Esophagus (tissue), 2 donors: ENCODE results near the gene MRPL53. TPM values are rescaled to one million over a fixed set of nuclear protein-coding genes. Genes with fewer than 3 reads are reported as not detected.
A peak's percentile ranks its signal among the peaks of the same experiment; 100 is the strongest.

Experiments used
- H3K27ac ChIP-seq, 2 donors: one replicate each; pipeline ENCODE4 v1.5.1; 2013; ENCODE audit warnings: low read depth in 2 of 2, mild to moderate bottlenecking in 2 of 2, inconsistent platforms in 1 of 2, low read length in 1 of 2, moderate library complexity in 1 of 2
- H3K27me3 ChIP-seq, 2 donors: one replicate each; pipeline ENCODE4 v1.6.1; 2013; ENCODE audit warnings: low read length in 2 of 2, control low read depth in 1 of 2, mild to moderate bottlenecking in 1 of 2; ENCODE audit not compliant: insufficient read depth in 2 of 2, control insufficient read depth in 1 of 2
- H3K36me3 ChIP-seq, 2 donors: one replicate each; pipeline ENCODE4 v1.6.1; 2013; ENCODE audit warnings: low read length in 1 of 2; ENCODE audit not compliant: control insufficient read depth in 2 of 2, insufficient read depth in 2 of 2
- H3K4me1 ChIP-seq, 2 donors: one replicate each; pipeline ENCODE4 v1.6.1; 2013; ENCODE audit warnings: low read length in 1 of 2; ENCODE audit not compliant: control insufficient read depth in 2 of 2, insufficient read depth in 2 of 2
- H3K4me3 ChIP-seq, 2 donors: one replicate each; pipeline ENCODE4 v1.5.1; 2013; ENCODE audit warnings: low read length in 2 of 2, mild to moderate bottlenecking in 2 of 2, low read depth in 1 of 2, moderate library complexity in 1 of 2
- H3K9me3 ChIP-seq, 2 donors: one replicate each; pipeline ENCODE4 v1.6.1; 2013; ENCODE audit warnings: mild to moderate bottlenecking in 2 of 2, low read depth in 1 of 2, low read length in 1 of 2, moderate library complexity in 1 of 2; ENCODE audit not compliant: control insufficient read depth in 2 of 2, insufficient read depth in 1 of 2
- WGBS, 2 donors: extraction: QIAGEN DNeasy Blood & Tissue Kit; methylation state at CpG; one replicate each; pipeline ENCODE4 v1.1.7; 2013; 5-methylcytosine and 5-hydroxymethylcytosine counted together
- polyA plus RNA-seq, 2 donors: library from polyadenylated mRNA; stranded (reverse); fragments of 200-250 nt; gene quantifications; one replicate each; pipeline ENCODE4 v1.2.3, GENCODE V29; 2013
- donor health status: healthy with polysubstance abuse.
- donor health status: Bipolar disorder and iron deficiency.

The MRPL53 gene
- polyA plus RNA-seq, 2 donors: 60.6 to 72.3 TPM

GRCh38 chr2:74502720-74503505 is 30.4 kb upstream of the MRPL53 start:
- Histone ChIP-seq H3K4me1 (peaks cover 17 to 24% of the 10 kb centered on the region in 2 donors), H3K9me3 (no peaks in the 10 kb centered on the region), H3K27ac (peak overlapping the region; percentile 16 to 49), H3K27me3 (peaks cover 0 to 14% of the 10 kb centered on the region in 2 donors), H3K36me3 (peaks cover 0 to 8% of the 10 kb centered on the region in 2 donors), H3K4me3 (peak overlapping the region; percentile 46 to 56)
- WGBS, 2 donors: 2 to 3% methylated on average over 59 to 67 of the region's 67 CpGs

GRCh38 chr2:74502147-74502719 is 29.8 kb upstream of the MRPL53 start:
- Histone ChIP-seq H3K9me3 (no peaks in the 10 kb centered on the region), H3K27ac (peak overlapping the region in 1 of 2 donors; percentile 49), H3K27me3 (peaks cover 0 to 14% of the 10 kb centered on the region in 2 donors), H3K36me3 (peaks cover 0 to 8% of the 10 kb centered on the region in 2 donors), H3K4me3 (peak overlapping the region; percentile 46 to 56), H3K4me1 (peaks cover 17 to 28% of the 10 kb centered on the region in 2 donors)
- WGBS, 2 donors: 21% methylated on average over 32 of the region's 32 CpGs

DNA sequence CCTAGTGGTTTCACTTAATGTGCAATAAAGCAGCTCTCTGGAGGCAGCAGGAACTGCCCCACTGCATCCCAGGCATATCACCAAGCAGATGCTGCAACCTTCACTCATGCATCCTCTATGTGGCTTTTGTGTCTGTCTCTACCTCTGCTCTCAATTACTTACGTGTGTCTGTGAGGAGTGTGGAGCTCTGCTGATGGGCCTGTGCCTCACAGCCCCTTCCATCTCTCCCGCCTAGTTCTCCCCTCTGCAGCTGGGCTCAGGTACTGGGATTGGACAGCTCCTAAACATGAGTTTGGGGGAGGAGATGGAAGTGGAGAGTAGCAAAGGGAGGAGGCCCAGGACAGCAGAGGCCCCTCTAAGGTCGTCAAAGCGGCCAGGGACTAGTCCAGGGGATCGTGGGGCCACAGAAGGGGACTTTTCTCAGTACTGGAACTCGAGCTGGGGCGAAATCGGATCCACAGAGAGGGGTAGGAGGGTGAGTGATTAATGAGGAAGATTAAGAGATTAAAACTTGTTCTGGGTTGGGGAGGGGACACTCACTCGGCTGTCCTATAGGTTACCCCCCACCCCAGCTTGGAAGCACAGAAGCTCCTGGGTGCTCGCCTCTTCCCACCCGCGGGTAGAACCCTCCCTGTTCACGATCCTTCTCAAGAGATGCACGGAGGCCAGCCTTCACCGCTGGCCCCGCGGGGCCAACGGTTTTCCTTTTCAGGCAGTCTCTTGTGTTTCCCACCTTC is 29.0 kb upstream of the MRPL53 start:
- H3K9me3 ChIP-seq: no peaks in the 10 kb centered on the region
- H3K27me3 ChIP-seq: peaks cover 0 to 14% of the 10 kb centered on the region in 2 donors
- peaks cover 0 to 8% of the 10 kb centered on the region in 2 donors for H3K36me3 ChIP-seq
- no peak overlapping the region for H3K4me3 ChIP-seq
- WGBS, 2 donors: 78 to 84% methylated on average over 17 to 18 of the region's 18 CpGs
- no peak overlapping the region for H3K27ac ChIP-seq
- H3K4me1 ChIP-seq: peaks cover 17 to 22% of the 10 kb centered on the region in 2 donors

GRCh38 chr2:74500578-74500946 is 28.1 kb upstream of the MRPL53 start:
- H3K27ac ChIP-seq: no peak overlapping the region
- no peaks in the 10 kb centered on the region for H3K9me3 ChIP-seq
- no peak overlapping the region for H3K4me3 ChIP-seq
- H3K4me1 ChIP-seq: peaks cover 17 to 18% of the 10 kb centered on the region in 2 donors
- peaks cover 0 to 6% of the 10 kb centered on the region in 2 donors for H3K36me3 ChIP-seq
- peaks cover 0 to 14% of the 10 kb centered on the region in 2 donors for H3K27me3 ChIP-seq

DNA sequence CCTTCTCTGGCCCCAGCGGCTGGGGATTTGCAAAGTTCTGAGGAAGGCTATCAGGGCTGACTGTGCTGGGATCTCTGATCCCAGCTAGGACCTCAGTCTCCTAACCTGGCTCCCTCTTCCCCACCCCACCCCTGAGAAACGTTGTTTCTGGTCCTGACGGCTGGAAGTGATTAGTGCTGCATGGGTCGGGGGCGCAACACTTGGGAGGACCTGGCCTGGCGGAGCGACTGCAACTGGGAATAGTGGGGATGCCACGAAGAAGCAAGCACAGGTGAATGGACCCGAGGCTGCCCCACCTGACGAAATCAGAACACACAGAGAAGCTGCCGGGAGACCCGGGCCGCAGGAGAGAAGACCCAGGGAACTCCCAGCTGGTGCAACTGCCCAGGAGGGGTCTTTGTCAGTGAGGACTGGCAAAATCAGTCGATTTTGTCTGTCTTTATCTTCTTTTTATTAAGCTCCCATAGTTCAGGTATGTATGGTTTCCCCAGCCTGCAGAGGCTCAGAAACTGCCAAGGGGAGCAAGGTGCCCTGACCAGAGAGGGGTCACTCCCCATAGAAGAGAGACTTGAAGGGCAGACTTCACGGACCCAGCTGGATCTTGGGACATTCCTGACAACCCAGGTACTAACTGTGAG is 27.6 kb upstream of the MRPL53 start:
- Histone ChIP-seq H3K9me3 (no peaks in the 10 kb centered on the region), H3K4me3 (no peak overlapping the region), H3K27ac (no peak overlapping the region), H3K4me1 (peaks cover 17 to 18% of the 10 kb centered on the region in 2 donors), H3K27me3 (peaks cover 0 to 14% of the 10 kb centered on the region in 2 donors), H3K36me3 (peaks cover 0 to under 1% of the 10 kb centered on the region in 2 donors)
- WGBS, 2 donors: 63 to 68% methylated on average over 15 of the region's 15 CpGs

DNA sequence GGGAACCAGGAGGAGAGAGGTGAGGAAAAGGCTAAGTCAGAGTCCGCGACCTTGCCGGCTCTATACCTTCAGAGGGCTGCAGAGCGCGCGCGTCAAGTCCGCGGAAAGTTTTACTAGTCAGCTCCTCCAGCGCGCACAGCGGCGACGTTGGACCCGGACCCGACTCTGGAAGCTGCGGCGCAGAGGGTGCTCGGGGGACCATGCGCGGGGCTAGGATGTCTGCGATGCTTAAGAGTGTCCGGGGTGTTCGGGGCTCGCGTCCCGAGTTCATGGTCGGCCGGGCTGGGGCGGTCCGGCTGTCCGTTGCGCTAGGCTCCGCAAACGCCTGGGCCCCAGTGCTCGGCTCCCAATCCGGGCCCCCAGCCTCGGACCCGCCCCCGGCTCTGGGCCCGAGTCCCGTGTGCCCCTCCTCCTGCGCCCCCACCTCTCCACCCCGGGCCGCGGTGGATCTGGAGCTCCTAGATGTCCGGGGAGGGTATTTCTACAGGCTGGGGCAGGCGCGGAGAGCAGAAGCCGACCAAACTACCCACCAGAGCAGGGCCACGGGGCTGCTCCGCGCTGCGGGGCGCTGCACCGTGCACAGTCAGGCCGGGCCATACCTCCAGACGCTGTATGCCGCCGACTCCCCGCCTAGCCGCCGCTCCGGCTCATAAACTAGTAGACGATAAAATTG is 26.9 kb upstream of the MRPL53 start, which contains the start of gene LBX2:
LBX2 (minus strand) TSS at position 337 of the 673 bp plus-strand sequence; CDS start at position 271, 66 bp downstream.
- Histone ChIP-seq H3K27ac (no peak within 1 kb of the TSS), H3K36me3 (no peaks in the 10 kb centered on the region), H3K4me3 (peak within 1 kb of the TSS; percentile 30 to 32), H3K27me3 (peaks cover 0 to 14% of the 10 kb centered on the region in 2 donors), H3K4me1 (peaks cover 17 to 18% of the 10 kb centered on the region in 2 donors), H3K9me3 (no peaks in the 10 kb centered on the region)
- 8 to 11% methylated on average over 62 to 65 of the region's 65 CpGs for WGBS, 2 donors

GRCh38 chr2:74498500-74499266 is 26.2 kb upstream of the MRPL53 start:
- peaks cover 0 to under 1% of the 10 kb centered on the region in 2 donors for H3K36me3 ChIP-seq
- no peak overlapping the region for H3K27ac ChIP-seq
- peaks cover 0 to 14% of the 10 kb centered on the region in 2 donors for H3K27me3 ChIP-seq
- WGBS, 2 donors: 2 to 4% methylated on average over 41 of the region's 41 CpGs
- H3K4me1 ChIP-seq: peaks cover 17 to 18% of the 10 kb centered on the region in 2 donors
- no peaks in the 10 kb centered on the region for H3K9me3 ChIP-seq
- H3K4me3 ChIP-seq: peak overlapping the region; percentile 32 to 42

- Histone ChIP-seq H3K4me1 (peaks cover 17 to 18% of the 10 kb centered on the region in 2 donors), H3K4me3 (peak overlapping the region; percentile 32 to 42), H3K9me3 (no peaks in the 10 kb centered on the region), H3K27ac (no peak overlapping the region), H3K36me3 (peaks cover 3 to 6% of the 10 kb centered on the region in 2 donors), H3K27me3 (peaks cover 0 to 14% of the 10 kb centered on the region in 2 donors)
- 3% methylated on average over 59 to 61 of the region's 61 CpGs for whole genome bisulfite sequencing, 2 donors
These were observed 25.5 kb upstream of the MRPL53 start for GRCh38 chr2:74497777-74498499.
